K562 (cell line): Measurements from ENCODE around the gene RAB4B. TPM values are rescaled to one million over a fixed set of nuclear protein-coding genes. Genes with fewer than 3 reads are reported as not detected.

ENCODE experiments used
- ARHGAP35 ChIP-seq: fragments of 450-650 bp; IDR thresholded peaks from 2 replicates; pipeline ENCODE4 v1.6.1; 2018; ENCODE audit not compliant: partially characterized antibody
- EGR1 ChIP-seq: fragments of 450-650 bp; conservative IDR thresholded peaks from 2 replicates; pipeline ENCODE4 v1.6.1; 2017; ENCODE audit warnings: mild to moderate bottlenecking
- FOXJ3 ChIP-seq: sonication (generic); formaldehyde crosslinking; IDR thresholded peaks from 2 replicates; pipeline ENCODE4 v1.4.0; 2020; ENCODE audit warnings: mild to moderate bottlenecking, missing genetic modification reagents
- FUS ChIP-seq: fragments of 200-400 bp; formaldehyde crosslinking; optimal IDR thresholded peaks from 2 replicates; pipeline ENCODE3; 2017; ENCODE audit warnings: low read depth, low read length
- HDAC1 ChIP-seq, 2 experiments: fragments of 450-650 bp; IDR thresholded peaks; 2 replicates each; pipeline ENCODE4 v1.6.1; 2016 to 2017; ENCODE audit warnings: inconsistent platforms in 1 of 2, mild to moderate bottlenecking in 1 of 2, moderate library complexity in 1 of 2
- HMG20A ChIP-seq: fragments of 450-650 bp; formaldehyde crosslinking; conservative IDR thresholded peaks from 2 replicates; pipeline ENCODE4 v1.4.0; 2020; ENCODE audit warnings: mild to moderate bottlenecking, mixed read lengths
- MITF ChIP-seq: IDR thresholded peaks from 2 replicates; pipeline ENCODE4 v1.6.1; 2014; ENCODE audit warnings: antibody characterized with exemption
- MYC ChIP-seq, 2 experiments: fragments of 250-450 bp in 1 of 2; sonication (Bioruptor Pico) in 1 of 2; IDR thresholded peaks; 2 replicates each; pipeline versions ENCODE4 v1.5.1 to v1.6.1; 2012 to 2021; ENCODE audit warnings: low read depth in 2 of 2, borderline replicate concordance in 1 of 2, improper control_type of control experiment in 1 of 2, low read length in 1 of 2, mild to moderate bottlenecking in 1 of 2, moderate library complexity in 1 of 2
- PCBP2 ChIP-seq: fragments of 200-400 bp; formaldehyde crosslinking; IDR thresholded peaks from 2 replicates; pipeline ENCODE4 v1.6.1; 2018; ENCODE audit warnings: low read length, low read depth, mild to moderate bottlenecking, moderate library complexity; ENCODE audit not compliant: poor library complexity, severe bottlenecking
- POLR2H ChIP-seq: IDR thresholded peaks from 2 replicates; pipeline ENCODE4 v1.6.1; 2016; ENCODE audit warnings: missing genetic modification characterization, low read depth, mild to moderate bottlenecking, control low read depth, missing compliant biosample characterization, moderate library complexity
- POLR3A ChIP-seq: IDR thresholded peaks from 2 replicates; pipeline ENCODE4 v1.6.1; 2011; ENCODE audit warnings: borderline replicate concordance, mild to moderate bottlenecking, moderate library complexity; ENCODE audit not compliant: insufficient read length, insufficient read depth; ENCODE audit errors: extremely low read depth
- SUPT5H ChIP-seq: fragments of 450-650 bp; IDR thresholded peaks from 2 replicates; pipeline ENCODE4 v1.6.1; 2016
- YY1 ChIP-seq, 3 experiments: IDR thresholded peaks; 2 replicates each; pipeline ENCODE4 v1.6.1; 2011; ENCODE audit warnings: low read length in 2 of 3, mild to moderate bottlenecking in 2 of 3, moderate library complexity in 2 of 3, borderline replicate concordance in 1 of 3, control low read depth in 1 of 3, low read depth in 1 of 3; ENCODE audit not compliant: insufficient read depth in 3 of 3, insufficient replicate concordance in 2 of 3, control insufficient read depth in 1 of 3, insufficient read length in 1 of 3; ENCODE audit errors: extremely low read depth in 1 of 3
- ZBTB33 ChIP-seq: sonication (generic); formaldehyde crosslinking; IDR thresholded peaks from 2 replicates; pipeline ENCODE4 v1.8.1; 2023; ENCODE audit warnings: mild to moderate bottlenecking, missing genetic modification reagents
- ZNF212 ChIP-seq: fragments of 450-650 bp; formaldehyde crosslinking; IDR thresholded peaks from 2 replicates; pipeline ENCODE4 v1.4.0; 2020; ENCODE audit warnings: mild to moderate bottlenecking
- ZNF592 ChIP-seq: fragments of 450-650 bp; IDR thresholded peaks from 2 replicates; pipeline ENCODE4 v1.6.1; 2017; ENCODE audit warnings: antibody characterized with exemption, mild to moderate bottlenecking
- ZNF77 ChIP-seq: fragments of 250-450 bp; sonication (Bioruptor Pico); IDR thresholded peaks from 2 replicates; pipeline ENCODE4 v1.5.0; 2020
- ZNF830 ChIP-seq: fragments of 250-450 bp; sonication (Bioruptor Pico); IDR thresholded peaks from 2 replicates; pipeline ENCODE4 v1.5.0; 2021; ENCODE audit warnings: mild to moderate bottlenecking
- ZSCAN32 ChIP-seq: fragments of 450-650 bp; formaldehyde crosslinking; IDR thresholded peaks from 2 replicates; pipeline ENCODE4 v1.4.0; 2020; ENCODE audit warnings: mild to moderate bottlenecking, moderate library complexity
- polyA plus RNA-seq, 8 experiments: library from polyadenylated mRNA; depleted of rRNA in 4 of 8; stranded (reverse) in 5 of 8; unstranded in 3 of 8; fragments of >200 nt; fragmentation: Nextera tagmentation in 2 of 8; fragmentation: Illumina TruSeq in 1 of 8; extraction: Ambion mirVana in 2 of 8; extraction: Trizol in 1 of 8; gene quantifications; 2 replicates each; pipeline versions ENCODE4 v1.2.1 to v1.2.3, GENCODE V29; 2011 to 2014; ENCODE audit warnings: inconsistent platforms in 1 of 8, missing spikeins in 1 of 8
- total RNA-seq, 7 experiments: library from RNA; depleted of rRNA in 6 of 7; stranded (reverse); fragments of >200 nt in 6 of 7; fragmentation: Illumina TruSeq in 2 of 7; extraction: Trizol in 2 of 7; gene quantifications; 2 replicates each; pipeline versions ENCODE4 v1.2.1 to v1.2.3, GENCODE V29; 2011 to 2021; ENCODE audit warnings: low replicate concordance in 1 of 7

The RAB4B gene
- total and polyA plus RNA-seq, 9 of the 15 experiments (the other 6 are each of a cell fraction or from before 2014, with no cell fraction given), result 0.28 to 20.4 (median 9.0) TPM

GRCh38 chr19:40750058-40750873, 27.8 kb upstream of the RAB4B start, which contains the start of gene ACTMAP (continued):
- peak; percentile 93 for TF ChIP-seq EGR1
- TF ChIP-seq YY1 (IDR thresholded peaks at IDR 0.05; ENCODE audit: borderline replicate concordance in 1 of 3, control insufficient read depth in 1 of 3, extremely low read depth in 1 of 3, insufficient read depth in 3 of 3, insufficient read length in 1 of 3, insufficient replicate concordance in 2 of 3, low read depth in 1 of 3, low read length in 2 of 3), result peak; percentile 89 to 98 (median 96)
- no peak for TF ChIP-seq FOXJ3 (CRISPR knock-in tag)
- peak; percentile 92 for TF ChIP-seq ZNF592
- TF ChIP-seq HDAC1 (IDR thresholded peaks at IDR 0.05), result peak in 1 of 2 experiments; percentile 77; a peak in 2 of 4 replicates
- peak; percentile 84 for TF ChIP-seq POLR2H (tag)
- TF ChIP-seq FUS, result no peak
- TF ChIP-seq ARHGAP35, result no peak
- TF ChIP-seq ZSCAN32, result no peak
- TF ChIP-seq ZNF77 (CRISPR knock-in tag), result no peak
- peak; percentile 96 for TF ChIP-seq MYC (IDR thresholded peaks at IDR 0.05; ENCODE audit: low read depth, low read length)
- TF ChIP-seq MYC (CRISPR knock-in tag; IDR thresholded peaks at IDR 0.05; ENCODE audit: borderline replicate concordance, low read depth), result peak; percentile 88
- peak; percentile 41; the same call in 1 of the 2 replicates for TF ChIP-seq ZBTB33
- no peak for TF ChIP-seq POLR3A
- no peak for TF ChIP-seq ZNF212 (CRISPR knock-in tag)
- no peak for TF ChIP-seq HMG20A (CRISPR knock-in tag)
- TF ChIP-seq SUPT5H, result peak; percentile 45
- peak; percentile 85; the same call in 1 of the 2 replicates for TF ChIP-seq MITF
- no peak for TF ChIP-seq ZNF830 (CRISPR knock-in tag)
- TF ChIP-seq PCBP2, result no peak
